Hair follicular keratinocyte (primary cell): ENCODE measurements around the gene AQP4. TPM values are rescaled to one million over a fixed set of nuclear protein-coding genes. Genes with fewer than 3 reads are reported as not detected.

Experiments used
- total RNA-seq: library from RNA; depleted of rRNA; stranded (reverse); fragments of >200 nt; gene quantifications from 2 replicates; pipeline ENCODE4 v1.2.3, GENCODE V29; 2015

AQP4 gene
- not detected in 2 replicates for total RNA-seq

GRCh38 chr18:26865557-26865956 is at the start of gene AQP4:
Gene AQP4 (minus strand): TSS chr18:26865707. CDS start chr18:26865689, 18 bp downstream.

